PC-3 (cell line): ENCODE results near the gene ABCA3.
A peak's percentile ranks its signal among the peaks of the same experiment; 100 is the strongest.

Experiments used
- EZH2 ChIP-seq: fragments of 300-600 bp; sonication (generic); IDR thresholded peaks from one replicate; pipeline ENCODE4 v1.6.1; 2017; ENCODE audit warnings: antibody characterized with exemption, mild to moderate bottlenecking, low read length; ENCODE audit not compliant: unreplicated experiment
- TF ChIP-seq, protein P1 (sequence below): fragments of 300-600 bp; sonication (generic); conservative IDR thresholded peaks from 2 replicates; pipeline ENCODE4 v1.5.1; 2017; ENCODE audit warnings: antibody characterized with exemption, low read depth, mild to moderate bottlenecking, low read length

GRCh38 chr16:2278272-2278608, 62.3 kb downstream of the ABCA3 start:
- TF ChIP-seq, protein P1, sequence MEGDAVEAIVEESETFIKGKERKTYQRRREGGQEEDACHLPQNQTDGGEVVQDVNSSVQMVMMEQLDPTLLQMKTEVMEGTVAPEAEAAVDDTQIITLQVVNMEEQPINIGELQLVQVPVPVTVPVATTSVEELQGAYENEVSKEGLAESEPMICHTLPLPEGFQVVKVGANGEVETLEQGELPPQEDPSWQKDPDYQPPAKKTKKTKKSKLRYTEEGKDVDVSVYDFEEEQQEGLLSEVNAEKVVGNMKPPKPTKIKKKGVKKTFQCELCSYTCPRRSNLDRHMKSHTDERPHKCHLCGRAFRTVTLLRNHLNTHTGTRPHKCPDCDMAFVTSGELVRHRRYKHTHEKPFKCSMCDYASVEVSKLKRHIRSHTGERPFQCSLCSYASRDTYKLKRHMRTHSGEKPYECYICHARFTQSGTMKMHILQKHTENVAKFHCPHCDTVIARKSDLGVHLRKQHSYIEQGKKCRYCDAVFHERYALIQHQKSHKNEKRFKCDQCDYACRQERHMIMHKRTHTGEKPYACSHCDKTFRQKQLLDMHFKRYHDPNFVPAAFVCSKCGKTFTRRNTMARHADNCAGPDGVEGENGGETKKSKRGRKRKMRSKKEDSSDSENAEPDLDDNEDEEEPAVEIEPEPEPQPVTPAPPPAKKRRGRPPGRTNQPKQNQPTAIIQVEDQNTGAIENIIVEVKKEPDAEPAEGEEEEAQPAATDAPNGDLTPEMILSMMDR = 0 out of 2 replicates have a peak, but pooled peaks have one; percentile 12
- TF ChIP-seq EZH2 = no peak
